Mononuclear cell (primary cell): ENCODE results near the gene IL11. TPM values are rescaled to one million over a fixed set of nuclear protein-coding genes. Genes with fewer than 3 reads are reported as not detected.
"Not testable (repeated sequence)": the region's sequence is repeated elsewhere in the genome, so short reads cannot be mapped to it uniquely, and the experiment has no call there.

Experiments
- H3K27me3 ChIP-seq: 2 replicates; pipeline ENCODE4 v1.6.0; 2011; ENCODE audit warnings: low read length, control low read depth; ENCODE audit not compliant: insufficient read depth
- H3K4me1 ChIP-seq: 2 replicates; pipeline ENCODE4 v1.5.1; 2011; ENCODE audit warnings: mild to moderate bottlenecking, low read length, control low read depth; ENCODE audit not compliant: insufficient read depth
- H3K4me3 ChIP-seq: 2 replicates; pipeline ENCODE4 v1.5.1; 2011; ENCODE audit warnings: mild to moderate bottlenecking, low read length, moderate library complexity
- H3K9me3 ChIP-seq: 2 replicates; pipeline ENCODE4 v1.5.1; 2011; ENCODE audit warnings: low read depth, mild to moderate bottlenecking, control low read depth, low read length
- total RNA-seq: library from RNA; depleted of rRNA; stranded (reverse); fragments of >200 nt; gene quantifications from one replicate; pipeline ENCODE4 v1.2.3, GENCODE V29; 2012

IL11 gene
- total RNA-seq, 1 donor: 0.10 TPM

- H3K27me3 ChIP-seq: no peaks in the 10 kb centered on the region
- no peaks in the 10 kb centered on the region for H3K9me3 ChIP-seq
- H3K4me1 ChIP-seq: peaks cover 27% of the 10 kb centered on the region
- H3K4me3 ChIP-seq: no peak overlapping the region
Measured at GRCh38 chr19:55341171-55341588, 29.1 kb downstream of the IL11 start.

DNA sequence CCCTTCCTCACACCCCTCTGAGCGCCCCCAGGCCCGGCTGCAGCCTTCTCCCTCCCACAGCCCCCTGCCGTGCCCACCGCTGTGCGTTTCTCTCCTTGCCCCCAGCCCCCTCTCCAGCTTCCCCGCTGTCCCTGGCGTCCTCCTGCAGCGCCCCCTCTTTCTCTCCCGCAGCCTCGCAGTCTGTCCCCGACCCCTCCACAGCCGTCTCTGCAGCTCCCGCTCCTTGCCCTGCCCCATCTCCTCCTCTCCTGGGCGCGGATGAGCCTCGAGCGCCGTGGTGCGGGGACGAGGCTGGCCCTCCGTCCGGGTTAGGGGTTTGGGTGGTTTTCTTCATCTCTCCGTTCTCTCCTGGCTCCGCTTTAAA is 29.5 kb downstream of the IL11 start:
- no peaks in the 10 kb centered on the region for H3K27me3 ChIP-seq
- no peaks in the 10 kb centered on the region for H3K9me3 ChIP-seq
- peaks cover 27% of the 10 kb centered on the region for H3K4me1 ChIP-seq
- H3K4me3 ChIP-seq: no peak overlapping the region

DNA sequence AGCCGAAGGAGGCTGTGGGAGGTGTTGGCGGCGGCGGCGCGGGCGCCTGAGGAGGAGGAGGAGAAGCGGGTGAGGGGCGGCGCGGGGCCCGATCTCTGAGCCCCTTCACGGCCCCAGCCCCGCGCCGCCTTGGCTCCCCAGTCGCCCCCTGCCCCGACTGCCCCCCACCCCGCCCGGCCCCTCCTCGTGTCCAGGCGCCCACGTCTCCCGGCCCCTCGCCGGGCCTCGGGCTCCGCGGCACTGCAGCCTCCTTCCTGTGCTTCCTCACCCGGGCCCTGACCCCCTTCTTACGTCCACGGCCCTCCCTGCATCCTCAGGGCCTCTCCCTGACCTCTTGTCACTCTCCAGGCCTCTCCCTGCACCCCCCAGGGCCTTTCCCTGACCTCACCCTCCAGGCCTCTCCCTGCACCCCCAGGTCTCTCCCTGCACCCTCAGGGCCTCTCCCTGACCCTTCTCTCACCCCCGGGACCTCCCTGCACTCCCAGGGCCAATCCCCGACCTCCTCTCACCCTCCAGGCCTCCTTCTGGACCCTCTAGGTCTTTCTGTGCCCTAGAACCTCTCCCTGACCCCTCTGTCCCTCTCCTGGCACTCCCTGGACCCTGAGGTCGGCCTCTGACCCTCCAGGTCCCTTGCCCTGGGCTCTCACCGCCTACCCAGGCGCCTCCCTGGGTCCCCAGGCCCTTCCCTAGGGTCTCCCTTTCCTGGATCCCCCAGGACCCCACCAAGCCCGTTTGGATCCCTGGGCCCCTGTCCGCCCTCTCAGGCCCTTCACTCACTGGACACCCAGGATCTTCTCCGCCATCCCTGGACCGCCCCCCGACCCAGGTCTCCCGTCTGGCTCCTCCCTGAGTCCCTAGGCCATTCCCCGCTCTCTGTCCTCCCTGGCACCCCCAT is 30.1 kb downstream of the IL11 start:
- Histone ChIP-seq H3K4me3 (peak overlapping the region; percentile 41), H3K4me1 (peaks cover 27% of the 10 kb centered on the region), H3K27me3 (no peaks in the 10 kb centered on the region), H3K9me3 (no peaks in the 10 kb centered on the region)

DNA sequence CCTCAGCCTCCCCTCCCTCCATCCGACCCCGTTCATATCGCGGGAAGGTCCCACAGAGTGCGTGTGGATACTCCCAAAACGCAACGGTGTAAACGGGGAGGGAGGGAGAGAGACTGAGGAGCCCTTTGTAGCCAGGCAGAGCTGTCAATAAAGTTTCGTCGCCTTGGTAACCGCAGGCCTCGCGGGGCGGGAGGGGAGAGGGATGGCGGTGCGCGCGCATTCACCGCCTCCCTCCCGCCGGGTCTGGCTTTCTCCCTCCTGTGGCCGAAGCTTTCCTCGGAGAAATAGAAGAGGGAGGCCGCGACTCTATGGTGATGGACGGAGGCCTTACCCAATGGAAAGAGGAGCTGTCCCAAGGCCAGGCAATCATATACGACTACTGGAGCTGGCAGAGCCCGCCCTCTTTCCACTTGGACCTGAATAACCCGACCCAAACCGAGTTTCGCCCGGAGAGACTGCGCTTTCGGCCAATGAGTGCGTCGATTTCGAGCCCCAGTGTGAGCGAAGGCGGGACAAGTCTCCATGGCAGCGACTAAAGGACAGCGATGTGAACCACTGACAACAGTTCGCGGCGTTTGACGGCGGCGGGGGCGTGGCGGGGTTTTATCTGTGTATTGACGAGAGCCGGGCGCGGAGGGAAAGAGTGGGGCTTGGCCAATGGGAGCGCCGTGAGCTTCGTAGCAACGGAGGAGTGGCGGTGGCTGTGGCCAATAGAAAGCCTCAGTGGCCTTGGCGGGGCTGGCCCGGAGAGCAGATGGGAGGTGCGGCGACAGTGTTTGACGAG is 31.0 kb downstream of the IL11 start, which contains the start of gene KMT5C:
KMT5C (plus strand) TSS at position 772 of the 784 bp plus-strand sequence. CDS start 2,061 bp downstream, outside the sequence.
- Histone ChIP-seq H3K9me3 (no peaks in the 10 kb centered on the region), H3K27me3 (no peaks in the 10 kb centered on the region), H3K4me1 (peaks cover 27% of the 10 kb centered on the region), H3K4me3 (peak within 1 kb of the TSS; percentile 42)

DNA sequence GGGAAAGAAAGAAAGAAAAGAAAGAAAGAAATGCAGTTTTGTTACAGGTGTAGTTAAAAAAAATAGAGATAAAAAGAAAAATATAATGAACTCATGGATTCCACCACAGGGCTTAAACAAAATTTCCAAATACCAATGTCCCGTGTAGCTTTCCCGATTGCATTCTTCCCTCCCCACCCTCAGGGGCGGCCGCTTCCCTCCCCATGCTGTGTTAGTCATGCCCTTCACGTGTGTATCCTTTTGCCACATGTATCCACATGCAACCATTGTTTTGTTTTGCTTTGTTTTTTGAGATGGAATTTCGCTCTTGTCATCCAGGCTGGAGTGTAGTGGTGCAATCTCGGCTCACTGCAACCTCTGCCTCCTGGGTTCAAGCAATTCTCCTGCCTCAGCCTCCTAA is 34.2 kb downstream of the IL11 start:
- peaks cover 34% of the 10 kb centered on the region for H3K4me1 ChIP-seq
- H3K27me3 ChIP-seq: no peaks in the 10 kb centered on the region
- no peak overlapping the region for H3K4me3 ChIP-seq
- H3K9me3 ChIP-seq: no peaks in the 10 kb centered on the region

GRCh38 chr19:55333870-55334269 is 36.4 kb downstream of the IL11 start:
- H3K4me1 ChIP-seq: peaks cover 28% of the 10 kb centered on the region
- H3K4me3 ChIP-seq: no peak overlapping the region
- no peaks in the 10 kb centered on the region for H3K27me3 ChIP-seq
- H3K9me3 ChIP-seq: no peaks in the 10 kb centered on the region

- not testable (repeated sequence) for H3K27me3 ChIP-seq, H3K4me3 ChIP-seq, H3K9me3 ChIP-seq
- peaks cover 41% of the 10 kb centered on the region for H3K4me1 ChIP-seq
Measured at GRCh38 chr19:55329791-55330190, 40.5 kb downstream of the IL11 start.

DNA sequence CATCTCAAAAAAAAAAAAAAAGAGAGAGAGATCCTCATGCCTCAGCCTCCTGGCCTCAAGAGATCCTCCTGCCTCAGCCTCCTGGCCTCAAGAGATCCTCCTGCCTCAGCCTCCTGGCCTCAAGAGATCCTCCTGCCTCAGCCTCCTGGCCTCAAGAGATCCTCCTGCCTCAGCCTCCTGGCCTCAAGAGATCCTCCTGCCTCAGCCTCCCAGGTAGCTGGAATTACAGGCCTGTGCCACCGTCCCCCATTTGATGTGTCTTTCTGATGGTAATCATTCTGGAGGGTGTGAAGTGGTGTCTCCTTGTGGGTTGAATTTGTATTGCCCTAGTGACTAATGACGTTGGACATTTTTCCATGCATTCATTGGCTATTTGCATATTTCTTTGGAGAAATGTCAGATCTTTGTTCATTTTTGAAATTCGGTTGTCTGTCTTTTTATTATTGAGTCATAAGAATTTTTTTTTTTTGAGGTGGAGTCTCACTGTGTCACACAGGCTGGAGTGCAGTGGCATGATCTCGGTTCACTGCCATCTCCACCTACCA is 41.4 kb downstream of the IL11 start:
- peaks cover 44% of the 10 kb centered on the region for H3K4me1 ChIP-seq
- not testable (repeated sequence) for H3K4me3 ChIP-seq, H3K27me3 ChIP-seq, H3K9me3 ChIP-seq

- peaks cover 57% of the 10 kb centered on the region for H3K4me1 ChIP-seq
- H3K4me3 ChIP-seq: peak within 1 kb of the TSS; percentile 34
- H3K9me3 ChIP-seq: no peaks in the 10 kb centered on the region
- H3K27me3 ChIP-seq: no peaks in the 10 kb centered on the region
Measured at GRCh38 chr19:55325172-55325571, 45.1 kb downstream of the IL11 start, which contains the start of gene TMEM150B. Gene TMEM150B, minus strand, starts transcription at chr19:55325341. Its CDS starts 4,305 bp downstream, at chr19:55321036.

DNA sequence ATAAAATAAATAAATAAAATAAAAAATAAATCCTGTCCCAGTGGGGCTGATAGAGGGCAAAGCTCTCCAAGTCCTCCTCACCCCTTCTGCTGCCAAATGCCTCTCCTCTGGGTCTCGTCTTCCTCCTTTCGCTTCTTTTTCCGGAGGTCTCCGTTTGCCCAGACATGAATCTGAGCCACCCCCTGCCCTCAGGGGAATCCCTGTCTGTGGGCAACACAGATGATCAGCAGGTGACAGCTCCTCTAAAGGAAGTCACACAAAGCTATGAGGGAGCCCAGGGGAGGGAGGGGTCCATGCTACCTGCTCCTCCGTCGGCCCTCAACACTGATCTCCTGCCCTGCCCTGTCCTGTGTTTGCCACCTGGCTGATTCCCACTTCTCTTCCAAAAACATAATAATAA is 45.6 kb downstream of the IL11 start:
- Histone ChIP-seq H3K27me3 (no peaks in the 10 kb centered on the region), H3K4me3 (peak overlapping the region; percentile 34), H3K4me1 (peaks cover 54% of the 10 kb centered on the region), H3K9me3 (no peaks in the 10 kb centered on the region)

GRCh38 chr19:55322204-55322885 is 47.9 kb downstream of the IL11 start:
- no peaks in the 10 kb centered on the region for H3K27me3 ChIP-seq
- H3K4me3 ChIP-seq: no peak overlapping the region
- H3K4me1 ChIP-seq: peaks cover 48% of the 10 kb centered on the region
- no peaks in the 10 kb centered on the region for H3K9me3 ChIP-seq

GRCh38 chr19:55321466-55322137 is 48.7 kb downstream of the IL11 start:
- H3K27me3 ChIP-seq: no peaks in the 10 kb centered on the region
- no peaks in the 10 kb centered on the region for H3K9me3 ChIP-seq
- no peak overlapping the region for H3K4me3 ChIP-seq
- peaks cover 44% of the 10 kb centered on the region for H3K4me1 ChIP-seq

DNA sequence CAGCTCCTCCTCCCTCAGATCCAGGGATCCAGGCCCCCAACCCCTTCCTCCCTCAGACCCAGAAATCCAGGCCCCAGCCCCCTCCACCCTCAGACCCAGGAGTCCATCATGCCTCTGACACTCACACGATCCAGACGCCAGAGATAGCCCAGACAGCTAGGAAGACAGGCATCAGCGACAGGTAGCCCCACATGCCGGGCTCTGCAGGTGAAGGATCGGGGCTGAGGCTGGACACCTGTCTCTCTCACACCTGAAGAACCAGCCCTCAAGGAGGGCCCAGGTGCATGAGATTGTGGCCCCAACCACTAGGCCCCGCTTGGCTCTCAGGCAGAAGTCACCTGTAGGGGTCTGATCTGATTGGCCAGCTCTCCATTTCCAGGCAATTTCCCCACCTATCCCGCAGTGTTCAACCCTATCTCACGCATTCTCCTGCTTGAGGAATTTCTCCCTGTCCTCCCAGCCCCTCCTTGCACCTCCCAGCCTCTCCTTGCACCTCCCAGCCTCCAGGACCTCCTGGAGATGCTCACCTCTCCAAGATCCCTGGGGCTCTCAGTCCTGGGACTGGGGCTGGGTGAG is 49.3 kb downstream of the IL11 start:
- Histone ChIP-seq H3K4me3 (no peak overlapping the region), H3K27me3 (no peaks in the 10 kb centered on the region), H3K4me1 (peaks cover 37% of the 10 kb centered on the region), H3K9me3 (no peaks in the 10 kb centered on the region)

GRCh38 chr19:55319785-55320184 is 50.5 kb downstream of the IL11 start:
- Histone ChIP-seq H3K4me1 (peaks cover 31% of the 10 kb centered on the region), H3K9me3 (no peaks in the 10 kb centered on the region), H3K27me3 (no peaks in the 10 kb centered on the region), H3K4me3 (no peak overlapping the region)
